ENCODE measurements around the gene GRIN2A. TPM values are rescaled to one million over a fixed set of nuclear protein-coding genes. Genes with fewer than 3 reads are reported as not detected.

Gene GRIN2A
- total RNA-seq, 1 experiment from 2014 or later: not detected

GRCh38 chr16:9874219-9874618 lies 308.0 kb downstream of the GRIN2A start:
- H3K9me2 ChIP-seq (replicated peaks; ENCODE audit: insufficient read depth, low read length): no peaks in the 10 kb centered on the region
- no peak for DNase-seq
- no peak overlapping the region for H3K4me2 ChIP-seq (ENCODE audit: low read depth, low read length, poor library complexity, severe bottlenecking)

GRCh38 chr16:9870962-9871361 lies 311.3 kb downstream of the GRIN2A start:
- Histone ChIP-seq H4K20me1 (ENCODE audit: insufficient read depth, low read depth, low read length) (no peaks in the 10 kb centered on the region), H3K27ac (ENCODE audit: low read length) (no peak overlapping the region), H3K9me2 (replicated peaks; ENCODE audit: insufficient read depth, low read length) (no peaks in the 10 kb centered on the region), H3K27me3 (ENCODE audit: low read length) (no peaks in the 10 kb centered on the region), H3K9ac (ENCODE audit: low read length) (no peak overlapping the region), H3K4me1 (ENCODE audit: low read length) (no peaks in the 10 kb centered on the region), H3K4me3 (ENCODE audit: low read length) (no peak overlapping the region), H3K9me3 (ENCODE audit: low read length) (no peaks in the 10 kb centered on the region), H3K36me3 (ENCODE audit: insufficient read depth, low read length) (no peaks in the 10 kb centered on the region), H2AFZ (ENCODE audit: low read length) (no peak overlapping the region), H3K79me2 (ENCODE audit: low read length) (no peaks in the 10 kb centered on the region), H3K4me2 (ENCODE audit: low read depth, low read length, poor library complexity, severe bottlenecking) (no peak overlapping the region)
- no peak for DNase-seq

More at GRCh38 chr16:9874219-9874618, 308.0 kb downstream of the GRIN2A start:
- Histone ChIP-seq H3K36me3 (ENCODE audit: insufficient read depth, low read length) (no peaks in the 10 kb centered on the region), H2AFZ (ENCODE audit: low read length) (no peak overlapping the region), H3K79me2 (ENCODE audit: low read length) (no peaks in the 10 kb centered on the region), H4K20me1 (ENCODE audit: insufficient read depth, low read depth, low read length) (no peaks in the 10 kb centered on the region), H3K4me1 (ENCODE audit: low read length) (no peaks in the 10 kb centered on the region), H3K27ac (ENCODE audit: low read length) (no peak overlapping the region), H3K9me3 (ENCODE audit: low read length) (no peaks in the 10 kb centered on the region), H3K9ac (ENCODE audit: low read length) (no peak overlapping the region), H3K4me3 (ENCODE audit: low read length) (no peak overlapping the region), H3K27me3 (ENCODE audit: low read length) (no peaks in the 10 kb centered on the region)

GRCh38 chr16:9869776-9870175 lies 312.5 kb downstream of the GRIN2A start:
- Histone ChIP-seq H3K9me3 (ENCODE audit: low read length) (no peaks in the 10 kb centered on the region), H3K79me2 (ENCODE audit: low read length) (no peaks in the 10 kb centered on the region), H3K9me2 (replicated peaks; ENCODE audit: insufficient read depth, low read length) (no peaks in the 10 kb centered on the region), H3K27ac (ENCODE audit: low read length) (no peak overlapping the region), H2AFZ (ENCODE audit: low read length) (no peak overlapping the region), H3K4me1 (ENCODE audit: low read length) (no peaks in the 10 kb centered on the region), H3K27me3 (ENCODE audit: low read length) (no peaks in the 10 kb centered on the region), H4K20me1 (ENCODE audit: insufficient read depth, low read depth, low read length) (no peaks in the 10 kb centered on the region), H3K9ac (ENCODE audit: low read length) (no peak overlapping the region), H3K4me3 (ENCODE audit: low read length) (no peak overlapping the region), H3K4me2 (ENCODE audit: low read depth, low read length, poor library complexity, severe bottlenecking) (no peak overlapping the region), H3K36me3 (ENCODE audit: insufficient read depth, low read length) (no peaks in the 10 kb centered on the region)
- DNase-seq: no peak

- no peak overlapping the region for H3K9ac ChIP-seq (ENCODE audit: low read length)
- H3K4me1 ChIP-seq (ENCODE audit: low read length): no peaks in the 10 kb centered on the region
- no peak for DNase-seq
- H3K79me2 ChIP-seq (ENCODE audit: low read length): no peaks in the 10 kb centered on the region
- no peak overlapping the region for H3K4me2 ChIP-seq (ENCODE audit: low read depth, low read length, poor library complexity, severe bottlenecking)
- H3K36me3 ChIP-seq (ENCODE audit: insufficient read depth, low read length): no peaks in the 10 kb centered on the region
- H3K27me3 ChIP-seq (ENCODE audit: low read length): no peaks in the 10 kb centered on the region
- H3K27ac ChIP-seq (ENCODE audit: low read length): no peak overlapping the region
- H3K9me2 ChIP-seq (replicated peaks; ENCODE audit: insufficient read depth, low read length): no peaks in the 10 kb centered on the region
- no peaks in the 10 kb centered on the region for H4K20me1 ChIP-seq (ENCODE audit: insufficient read depth, low read depth, low read length)
- no peak overlapping the region for H2AFZ ChIP-seq (ENCODE audit: low read length)
- H3K4me3 ChIP-seq (ENCODE audit: low read length): no peak overlapping the region
- H3K9me3 ChIP-seq (ENCODE audit: low read length): no peaks in the 10 kb centered on the region
These were observed 313.6 kb downstream of the GRIN2A start for GRCh38 chr16:9868606-9869149.

- no peak overlapping the region for H2AFZ ChIP-seq (ENCODE audit: low read length)
- no peaks in the 10 kb centered on the region for H4K20me1 ChIP-seq (ENCODE audit: insufficient read depth, low read depth, low read length)
These were observed 315.1 kb downstream of the GRIN2A start for GRCh38 chr16:9867176-9867575.

GRCh38 chr16:9864461-9864860 lies 317.8 kb downstream of the GRIN2A start:
- H3K9ac ChIP-seq (ENCODE audit: low read length): no peak overlapping the region
- H3K4me3 ChIP-seq (ENCODE audit: low read length): no peak overlapping the region
- H3K79me2 ChIP-seq (ENCODE audit: low read length): no peaks in the 10 kb centered on the region
- H4K20me1 ChIP-seq (ENCODE audit: insufficient read depth, low read depth, low read length): no peaks in the 10 kb centered on the region
- no peaks in the 10 kb centered on the region for H3K9me2 ChIP-seq (replicated peaks; ENCODE audit: insufficient read depth, low read length)
- H3K27ac ChIP-seq (ENCODE audit: low read length): no peak overlapping the region
- no peaks in the 10 kb centered on the region for H3K27me3 ChIP-seq (ENCODE audit: low read length)
- H3K4me1 ChIP-seq (ENCODE audit: low read length): no peaks in the 10 kb centered on the region
- H3K4me2 ChIP-seq (ENCODE audit: low read depth, low read length, poor library complexity, severe bottlenecking): no peak overlapping the region
- no peaks in the 10 kb centered on the region for H3K36me3 ChIP-seq (ENCODE audit: insufficient read depth, low read length)
- H3K9me3 ChIP-seq (ENCODE audit: low read length): no peaks in the 10 kb centered on the region
- H2AFZ ChIP-seq (ENCODE audit: low read length): no peak overlapping the region
- no peak for DNase-seq

More at GRCh38 chr16:9867176-9867575, 315.1 kb downstream of the GRIN2A start:
- no peak for DNase-seq
- Histone ChIP-seq H3K9ac (ENCODE audit: low read length) (no peak overlapping the region), H3K4me3 (ENCODE audit: low read length) (no peak overlapping the region), H3K4me1 (ENCODE audit: low read length) (no peaks in the 10 kb centered on the region), H3K9me2 (replicated peaks; ENCODE audit: insufficient read depth, low read length) (no peaks in the 10 kb centered on the region), H3K27me3 (ENCODE audit: low read length) (no peaks in the 10 kb centered on the region), H3K9me3 (ENCODE audit: low read length) (no peaks in the 10 kb centered on the region), H3K4me2 (ENCODE audit: low read depth, low read length, poor library complexity, severe bottlenecking) (no peak overlapping the region), H3K27ac (ENCODE audit: low read length) (no peak overlapping the region), H3K36me3 (ENCODE audit: insufficient read depth, low read length) (no peaks in the 10 kb centered on the region), H3K79me2 (ENCODE audit: low read length) (no peaks in the 10 kb centered on the region)

GRCh38 chr16:9862327-9862726 lies 319.9 kb downstream of the GRIN2A start:
- H3K27ac ChIP-seq (ENCODE audit: low read length): no peak overlapping the region
- no peaks in the 10 kb centered on the region for H3K79me2 ChIP-seq (ENCODE audit: low read length)
- no peaks in the 10 kb centered on the region for H3K36me3 ChIP-seq (ENCODE audit: insufficient read depth, low read length)

GRCh38 chr16:9860876-9861275 lies 321.4 kb downstream of the GRIN2A start:
- no peaks in the 10 kb centered on the region for H3K9me2 ChIP-seq (replicated peaks; ENCODE audit: insufficient read depth, low read length)
- H3K79me2 ChIP-seq (ENCODE audit: low read length): no peaks in the 10 kb centered on the region
- no peaks in the 10 kb centered on the region for H3K36me3 ChIP-seq (ENCODE audit: insufficient read depth, low read length)
- no peak overlapping the region for H2AFZ ChIP-seq (ENCODE audit: low read length)
- H3K4me1 ChIP-seq (ENCODE audit: low read length): no peaks in the 10 kb centered on the region
- H3K27me3 ChIP-seq (ENCODE audit: low read length): no peaks in the 10 kb centered on the region
- H3K27ac ChIP-seq (ENCODE audit: low read length): no peak overlapping the region
- no peaks in the 10 kb centered on the region for H4K20me1 ChIP-seq (ENCODE audit: insufficient read depth, low read depth, low read length)
- H3K4me2 ChIP-seq (ENCODE audit: low read depth, low read length, poor library complexity, severe bottlenecking): no peak overlapping the region
- no peaks in the 10 kb centered on the region for H3K9me3 ChIP-seq (ENCODE audit: low read length)
- no peak overlapping the region for H3K9ac ChIP-seq (ENCODE audit: low read length)
- H3K4me3 ChIP-seq (ENCODE audit: low read length): no peak overlapping the region
- DNase-seq: no peak

More at GRCh38 chr16:9862327-9862726, 319.9 kb downstream of the GRIN2A start:
- Histone ChIP-seq H3K9me3 (ENCODE audit: low read length) (no peaks in the 10 kb centered on the region), H2AFZ (ENCODE audit: low read length) (no peak overlapping the region), H3K9me2 (replicated peaks; ENCODE audit: insufficient read depth, low read length) (no peaks in the 10 kb centered on the region), H3K4me3 (ENCODE audit: low read length) (no peak overlapping the region), H3K4me1 (ENCODE audit: low read length) (no peaks in the 10 kb centered on the region), H3K9ac (ENCODE audit: low read length) (no peak overlapping the region), H3K27me3 (ENCODE audit: low read length) (no peaks in the 10 kb centered on the region), H4K20me1 (ENCODE audit: insufficient read depth, low read depth, low read length) (no peaks in the 10 kb centered on the region), H3K4me2 (ENCODE audit: low read depth, low read length, poor library complexity, severe bottlenecking) (no peak overlapping the region)
- DNase-seq: no peak
